Measurements from ENCODE around the gene XYLT1. TPM values are rescaled to one million over a fixed set of nuclear protein-coding genes. Genes with fewer than 3 reads are reported as not detected.

XYLT1 gene
- total RNA-seq, 1 experiment from 2014 or later = 14.5 TPM

DNA sequence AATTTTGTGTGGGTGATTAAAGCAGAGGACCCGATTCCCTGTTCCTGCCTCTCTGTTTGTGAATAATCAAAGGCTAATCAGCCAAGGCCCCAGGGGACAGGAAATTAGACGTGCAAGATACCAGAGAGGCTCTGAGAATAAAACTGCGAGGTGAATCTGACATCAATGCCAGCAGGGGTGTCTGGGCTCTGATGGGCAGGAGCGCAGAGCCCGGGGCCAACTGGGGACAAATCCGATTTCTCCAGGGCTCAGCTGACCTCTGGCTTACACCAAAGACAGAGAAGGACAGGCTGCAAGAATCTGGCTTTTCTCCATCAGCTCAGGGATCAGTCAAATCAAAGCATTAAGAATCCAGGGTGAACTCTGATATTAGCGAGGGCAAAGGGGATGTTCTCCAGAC, 174.3 kb downstream of the XYLT1 start:
- no peaks in the 10 kb centered on the region for H3K79me2 ChIP-seq (ENCODE audit: insufficient read depth, low read length)
- no peak overlapping the region for H2BK15ac ChIP-seq (ENCODE audit: low read depth, low read length)
- Mint-ChIP-seq H3K9me3 (no peaks in the 10 kb centered on the region), H3K4me1 (peaks cover 38 to 45% of the 10 kb centered on the region in 2 experiments), H3K4me3 (no peak overlapping the region), H3K27me3 (ENCODE audit: low read depth) (no peaks in the 10 kb centered on the region), H3K27ac (peak overlapping the region; percentile 31 to 84 (median 33); a peak in 3 of 7 replicates), H3K36me3 (ENCODE audit: insufficient read depth in 1 of 3, low read depth in 3 of 3) (no peaks in the 10 kb centered on the region)
- H3K4me1 ChIP-seq (ENCODE audit: insufficient read depth, low read length) = peaks cover under 1% of the 10 kb centered on the region; the same call in 1 of the 2 replicates
- no peak overlapping the region for H3K23ac ChIP-seq (ENCODE audit: insufficient read length, low read depth, low read length)
- no peak overlapping the region for H3K4me2 ChIP-seq (ENCODE audit: insufficient read depth, insufficient read length, low read length)
- H3K79me1 ChIP-seq (ENCODE audit: insufficient read depth, low read depth, low read length, poor library complexity, severe bottlenecking) = no peaks in the 10 kb centered on the region
- no peak overlapping the region for H3T11ph ChIP-seq (ENCODE audit: low read length)
- H4K91ac ChIP-seq (ENCODE audit: insufficient read length, low read depth, low read length) = no peak overlapping the region
- no peaks in the 10 kb centered on the region for H3K27me3 ChIP-seq (ENCODE audit: insufficient read depth, low read length)
- H2AFZ ChIP-seq (ENCODE audit: low read length) = no peak overlapping the region
- H4K20me1 ChIP-seq (ENCODE audit: control insufficient read depth, insufficient read depth, insufficient read length) = no peaks in the 10 kb centered on the region
- no peak overlapping the region for H4K5ac ChIP-seq (ENCODE audit: insufficient read length, low read depth, low read length)
- H3K18ac ChIP-seq (ENCODE audit: insufficient read length, low read depth, low read length) = no peak overlapping the region
- no peak overlapping the region for H2BK120ac ChIP-seq (ENCODE audit: low read depth, low read length, poor library complexity, severe bottlenecking)
- no peaks in the 10 kb centered on the region for H3K23me2 ChIP-seq (ENCODE audit: insufficient read length, low read depth, low read length, poor library complexity, severe bottlenecking)
- H3K9ac ChIP-seq (ENCODE audit: extremely low read depth, insufficient read length, low read length) = no peak overlapping the region
- no peak overlapping the region for H3K4ac ChIP-seq (ENCODE audit: low read depth, low read length)
- no peak overlapping the region for H2BK20ac ChIP-seq (ENCODE audit: low read depth, low read length, poor library complexity, severe bottlenecking)
- H2BK12ac ChIP-seq (ENCODE audit: insufficient read length, low read depth, low read length) = no peak overlapping the region
- no peak overlapping the region for H3K27ac ChIP-seq (ENCODE audit: insufficient read length, low read depth, low read length)
- H3K56ac ChIP-seq (ENCODE audit: insufficient read length, low read depth, low read length) = no peak overlapping the region
- no peak overlapping the region for H4K8ac ChIP-seq (replicated peaks; ENCODE audit: insufficient read length, low read depth, low read length)
- no CpG with 5 or more reads among the region's 7 CpGs for WGBS (ENCODE audit: extremely low coverage, insufficient read length, low lambda C conversion rate)
- no peaks in the 10 kb centered on the region for H3K9me3 ChIP-seq (ENCODE audit: control insufficient read depth, low read depth, low read length)
- no peak overlapping the region for H3K14ac ChIP-seq (ENCODE audit: insufficient read depth, low read length)
- no peak overlapping the region for H2AK5ac ChIP-seq (ENCODE audit: insufficient read length, low read length)
- H2BK5ac ChIP-seq (ENCODE audit: insufficient read length, low read length) = no peak overlapping the region
- no peak for DNase-seq
- no peak for TF ChIP-seq CTCF (conservative IDR thresholded peaks at IDR 0.05)

All from H9 (cell line).